SKM-1 (cell line): Measurements from ENCODE around the gene WDR17.
"Not testable (repeated sequence)": the region's sequence is repeated elsewhere in the genome, so short reads cannot be mapped to it uniquely, and the experiment has no call there.

ENCODE experiments used
- DNase-seq: peaks from one replicate; lab custom pipeline; 2025; ENCODE audit not compliant: unreplicated experiment; lab: John Stamatoyannopoulos, UW

Gene WDR17

GRCh38 chr4:176189891-176190795 is 124.5 kb downstream of the WDR17 start:
- DNase-seq = no peak

DNA sequence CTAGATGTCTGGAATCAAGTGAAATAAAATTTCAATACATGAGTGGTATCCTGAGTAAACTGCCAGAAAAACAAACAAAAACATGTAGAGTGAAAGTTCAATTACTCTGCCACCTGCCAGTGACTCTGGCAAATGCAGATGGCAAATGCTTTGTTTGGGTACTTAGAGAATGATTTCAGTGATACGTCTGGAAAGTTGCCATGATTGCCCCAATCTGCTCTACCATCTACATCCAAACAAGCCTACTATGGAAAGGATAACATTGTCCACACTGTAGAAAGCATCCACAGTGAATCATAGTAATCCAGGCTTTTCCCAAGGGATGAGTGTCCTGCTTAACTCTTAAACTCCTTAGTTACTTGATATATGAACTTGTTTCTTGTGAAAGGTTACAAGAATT is 126.3 kb downstream of the WDR17 start:
- no peak for DNase-seq

- no peak for DNase-seq
These were observed 127.5 kb downstream of the WDR17 start for GRCh38 chr4:176193126-176193525.

GRCh38 chr4:176193938-176194337 is 128.3 kb downstream of the WDR17 start:
- no peak for DNase-seq

GRCh38 chr4:176195184-176195978 is 129.7 kb downstream of the WDR17 start, which contains the start of gene SPATA4:
TSS of gene SPATA4 (minus strand) at chr4:176195585. CDS start at chr4:176195562, 23 bp downstream.
- peak; percentile 78 for DNase-seq

- no peak for DNase-seq
These were observed 132.8 kb downstream of the WDR17 start for GRCh38 chr4:176198316-176198903.

DNA sequence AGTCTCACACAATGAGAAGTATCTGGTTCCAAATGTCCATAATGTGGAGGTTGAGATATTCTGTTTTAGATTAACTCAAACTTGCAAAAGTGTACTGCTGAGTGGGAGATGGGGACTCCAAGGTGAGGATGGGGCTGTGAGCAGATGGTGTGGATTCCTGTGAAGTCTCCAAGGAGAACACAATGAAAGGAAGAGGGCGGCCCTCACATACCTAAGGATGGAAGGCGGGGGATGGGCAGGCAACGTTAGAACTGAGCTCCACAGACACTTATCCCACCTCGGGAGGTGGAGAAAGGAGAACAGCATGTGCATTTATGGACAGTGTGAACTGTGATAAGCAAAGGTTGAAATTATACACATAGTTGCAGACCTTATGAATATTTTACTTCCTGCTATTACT is 139.7 kb downstream of the WDR17 start:
- DNase-seq = no peak

- no peak for DNase-seq
These were observed 142.2 kb downstream of the WDR17 start for GRCh38 chr4:176207839-176208238.

DNA sequence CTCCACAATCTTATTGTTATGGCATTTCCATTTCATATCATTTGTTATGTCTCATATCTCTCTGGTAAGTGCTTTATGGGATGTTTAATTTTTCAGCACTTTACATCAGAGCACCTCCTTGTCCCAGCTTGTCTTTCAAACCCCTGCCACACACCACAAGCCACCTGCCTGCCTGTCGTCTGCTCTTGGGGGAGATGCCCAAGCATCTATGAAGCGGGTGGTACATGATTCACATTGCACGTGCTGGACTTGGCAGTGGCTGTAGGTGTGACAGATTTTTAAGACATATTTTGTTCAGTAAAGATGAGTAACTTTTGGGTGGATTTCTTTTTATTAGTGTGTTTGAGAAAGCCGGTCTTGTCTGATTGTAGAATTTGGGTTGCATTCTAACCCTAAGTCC is 143.9 kb downstream of the WDR17 start:
- DNase-seq = no peak

- peak; percentile 32 for DNase-seq
These were observed 144.5 kb downstream of the WDR17 start for GRCh38 chr4:176210101-176210500.

DNA sequence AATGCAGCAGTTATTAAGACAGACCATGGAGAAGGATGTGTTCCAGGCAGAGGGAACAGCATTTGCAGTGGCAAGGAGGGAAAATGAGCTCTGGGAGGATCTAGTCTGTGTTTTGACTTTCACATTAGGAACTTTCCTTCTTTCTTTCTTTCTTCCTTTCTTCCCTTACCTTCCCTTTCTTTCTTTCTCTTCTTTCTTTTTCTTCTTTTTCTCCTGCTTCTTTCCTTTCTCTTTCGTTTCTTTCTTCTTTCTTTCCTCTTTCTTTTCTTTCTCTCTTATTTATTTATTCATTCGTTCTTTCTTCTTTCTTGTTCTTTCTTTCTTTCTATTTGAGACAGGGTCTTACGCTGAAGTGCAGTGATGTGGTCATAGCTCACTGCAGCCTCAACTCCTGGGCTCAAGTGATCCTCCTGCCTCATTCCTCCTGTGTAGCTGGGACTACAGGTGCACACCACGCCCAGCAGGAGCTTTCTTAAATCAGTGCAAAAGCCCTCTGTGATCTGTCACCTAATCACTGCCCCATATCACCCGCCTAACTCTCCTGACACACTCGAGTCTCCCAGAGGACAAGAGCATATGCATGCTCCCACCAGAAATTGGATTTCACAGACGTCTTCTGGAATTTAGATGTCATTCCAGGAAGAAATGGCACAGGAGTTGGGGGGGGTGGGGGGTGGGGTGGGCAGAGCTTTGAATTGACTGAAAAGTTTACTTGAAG is 145.1 kb downstream of the WDR17 start:
- no peak for DNase-seq

DNA sequence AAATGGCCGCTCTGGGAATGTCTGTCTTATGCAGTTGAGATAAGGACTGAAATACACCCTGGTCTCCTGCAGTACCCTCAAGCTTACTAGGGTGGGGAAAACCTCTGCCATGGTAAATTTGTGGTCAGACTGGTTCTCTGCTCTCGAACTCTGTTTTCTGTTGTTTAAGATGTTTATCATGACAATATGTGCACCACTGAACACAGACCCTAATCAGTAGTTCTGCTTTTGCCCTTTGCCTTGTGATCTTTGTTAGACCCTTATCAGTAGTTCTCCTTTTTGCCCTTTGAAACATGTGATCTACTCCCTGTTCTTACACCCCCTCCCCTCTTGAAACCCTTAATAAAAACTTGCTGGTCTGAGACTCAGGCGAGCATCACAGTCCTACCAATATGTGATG is 146.7 kb downstream of the WDR17 start:
- not testable (repeated sequence) for DNase-seq

- no peak for DNase-seq
These were observed 151.9 kb downstream of the WDR17 start for GRCh38 chr4:176217510-176217909.

DNA sequence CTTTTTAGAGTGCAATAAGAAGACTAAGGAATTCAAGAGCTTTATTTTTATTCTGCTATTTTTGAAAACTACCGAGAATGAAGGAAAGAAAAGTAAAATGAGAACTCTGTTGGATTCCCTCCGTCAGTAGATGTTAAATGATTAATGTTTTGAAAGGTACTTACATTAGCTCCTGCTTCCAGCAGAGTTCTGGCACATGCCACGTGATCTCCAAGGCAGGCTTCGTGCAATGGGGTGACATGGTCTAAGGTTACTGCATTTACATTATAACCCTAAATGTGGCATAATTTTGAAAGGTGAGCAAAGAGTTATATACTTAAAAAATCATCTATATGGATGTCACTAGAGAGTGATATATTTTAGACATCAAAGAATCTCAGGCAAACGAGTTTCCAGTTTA is 156.5 kb downstream of the WDR17 start:
- no peak for DNase-seq

- no peak for DNase-seq
These were observed 157.9 kb downstream of the WDR17 start for GRCh38 chr4:176223561-176223960.

- DNase-seq = no peak
These were observed 161.1 kb downstream of the WDR17 start for GRCh38 chr4:176226736-176227135.

- no peak for DNase-seq
These were observed 164.0 kb downstream of the WDR17 start for GRCh38 chr4:176229645-176230044.
